NCI-H524 (cell line): ENCODE measurements around the gene RSF1.
"Not testable (repeated sequence)": the region's sequence is repeated elsewhere in the genome, so short reads cannot be mapped to it uniquely, and the experiment has no call there.

Experiments
- DNase-seq, 2 experiments: peaks; one replicate each; lab custom pipeline; 2025; lab: John Stamatoyannopoulos, UW

The RSF1 gene

GRCh38 chr11:77820565-77821348 lies at the start of gene RSF1, which contains the start of gene AAMDC:
TSS of gene RSF1 (minus strand) at chr11:77820722. CDS start at chr11:77820714, 8 bp downstream.
TSS of gene AAMDC (plus strand) at chr11:77821144. CDS start at chr11:77842497, 21,353 bp downstream.
- DNase-seq: peak; percentile 97 to 98

GRCh38 chr11:77868744-77869143 lies 48.2 kb upstream of the RSF1 start:
- DNase-seq: no peak

- peak in 1 of 2 experiments; percentile 3 for DNase-seq
Measured at GRCh38 chr11:77866336-77866735, 45.8 kb upstream of the RSF1 start.

- no peak for DNase-seq
Measured at GRCh38 chr11:77865805-77866204, 45.3 kb upstream of the RSF1 start.

GRCh38 chr11:77861444-77861843 lies 40.9 kb upstream of the RSF1 start:
- not testable (repeated sequence) for DNase-seq

- not testable (repeated sequence) for DNase-seq
Measured at GRCh38 chr11:77857906-77858457, 37.5 kb upstream of the RSF1 start.

GRCh38 chr11:77854838-77855237 lies 34.3 kb upstream of the RSF1 start:
- no peak for DNase-seq

GRCh38 chr11:77851503-77851902 lies 31.0 kb upstream of the RSF1 start:
- DNase-seq: no peak

GRCh38 chr11:77843700-77844099 lies 23.2 kb upstream of the RSF1 start:
- DNase-seq: not testable (repeated sequence)

GRCh38 chr11:77842441-77843121 lies 22.1 kb upstream of the RSF1 start:
- no peak for DNase-seq

- no peak for DNase-seq
Measured at GRCh38 chr11:77833302-77833701, 12.8 kb upstream of the RSF1 start.

- no peak for DNase-seq
Measured at GRCh38 chr11:77828926-77829325, 8.4 kb upstream of the RSF1 start.

- no peak for DNase-seq
Measured at GRCh38 chr11:77823775-77824174, 3.3 kb upstream of the RSF1 start.

- DNase-seq: not testable (repeated sequence)
Measured at GRCh38 chr11:77822126-77822525, 1.6 kb upstream of the RSF1 start.

- DNase-seq: peak in 1 of 2 experiments; percentile 43
Measured at GRCh38 chr11:77821349-77821851, 878 bp upstream of the RSF1 start.

- peak; percentile 14 to 68 for DNase-seq
Measured at GRCh38 chr11:77819921-77820564, 479 bp downstream of the RSF1 start.

- DNase-seq: peak; percentile 82
Measured at GRCh38 chr11:77819411-77819920, 1.1 kb downstream of the RSF1 start.

- no peak for DNase-seq
Measured at GRCh38 chr11:77815459-77815858, 5.1 kb downstream of the RSF1 start.

- no peak for DNase-seq
Measured at GRCh38 chr11:77814848-77815247, 5.7 kb downstream of the RSF1 start.

GRCh38 chr11:77813256-77813655 lies 7.3 kb downstream of the RSF1 start:
- DNase-seq: no peak

- no peak for DNase-seq
Measured at GRCh38 chr11:77806993-77807392, 13.5 kb downstream of the RSF1 start.

GRCh38 chr11:77806415-77806814 lies 14.1 kb downstream of the RSF1 start:
- DNase-seq: no peak
